Activated CD4-positive, alpha-beta T cell treated with anti-CD3 and anti-CD28 coated beads for 36 hours (primary cell): ENCODE data around the gene ZNG1A. TPM values are rescaled to one million over a fixed set of nuclear protein-coding genes. Genes with fewer than 3 reads are reported as not detected.
"Not testable (repeated sequence)": the region's sequence is repeated elsewhere in the genome, so short reads cannot be mapped to it uniquely, and the experiment has no call there.

Source experiments
- ATAC-seq: fragments of 200-7000 bp; cut with Tn5 transposase; one replicate; pipeline ENCODE4 v1.10.0; 2021; ENCODE audit warnings: mild to moderate bottlenecking, moderate library complexity
- CTCF ChIA-PET: fragments of 350-600 bp; sonication (Branson Sonifier 250); formaldehyde crosslinking; loops from one replicate; lab custom pipeline; 2021; ENCODE audit warnings: antibody characterized with exemption; lab: Charles Lee
- POLR2A ChIA-PET: fragments of 350-600 bp; sonication (Branson Sonifier 250); formaldehyde crosslinking; loops from one replicate; lab custom pipeline; 2021; ENCODE audit warnings: antibody characterized with exemption, inconsistent platforms; lab: Charles Lee
- DNase-seq: peaks from one replicate; pipeline ENCODE4 v3.0.0-alpha.2; 2020
- H3K27ac Mint-ChIP-seq: one replicate; pipeline ENCODE4 v1.8.0; 2021; ENCODE audit warnings: mixed read lengths
- H3K27me3 Mint-ChIP-seq: one replicate; pipeline ENCODE4 v1.8.0; 2021; ENCODE audit warnings: mixed read lengths
- H3K36me3 Mint-ChIP-seq: one replicate; pipeline ENCODE4 v1.8.0; 2021; ENCODE audit warnings: low read depth, mixed read lengths
- H3K4me1 Mint-ChIP-seq: one replicate; pipeline ENCODE4 v1.8.0; 2021; ENCODE audit warnings: mixed read lengths
- H3K4me3 Mint-ChIP-seq: one replicate; pipeline ENCODE4 v1.8.0; 2021; ENCODE audit warnings: mild to moderate bottlenecking, moderate library complexity, mixed read lengths
- H3K9me3 Mint-ChIP-seq: one replicate; pipeline ENCODE4 v1.8.0; 2021; ENCODE audit warnings: low read depth, mixed read lengths
- intact Hi-C, 2 experiments: fragments of 100-400 bp; cut with DNase I in 1 of 2; cut with micrococcal nuclease in 1 of 2; formaldehyde crosslinking; loops; one replicate each; pipeline versions ENCODE4 v1.14.2 to v1.15.1; 2022 to 2024; cut with DNase I, micrococcal nuclease
- total RNA-seq, 2 experiments: library from RNA; stranded (reverse); gene quantifications; one replicate each; pipeline ENCODE4 v1.2.3, GENCODE V29; 2021

Gene ZNG1A
- total RNA-seq, 2 experiments from 2014 or later, result 45.5 to 63.1 TPM

DNA sequence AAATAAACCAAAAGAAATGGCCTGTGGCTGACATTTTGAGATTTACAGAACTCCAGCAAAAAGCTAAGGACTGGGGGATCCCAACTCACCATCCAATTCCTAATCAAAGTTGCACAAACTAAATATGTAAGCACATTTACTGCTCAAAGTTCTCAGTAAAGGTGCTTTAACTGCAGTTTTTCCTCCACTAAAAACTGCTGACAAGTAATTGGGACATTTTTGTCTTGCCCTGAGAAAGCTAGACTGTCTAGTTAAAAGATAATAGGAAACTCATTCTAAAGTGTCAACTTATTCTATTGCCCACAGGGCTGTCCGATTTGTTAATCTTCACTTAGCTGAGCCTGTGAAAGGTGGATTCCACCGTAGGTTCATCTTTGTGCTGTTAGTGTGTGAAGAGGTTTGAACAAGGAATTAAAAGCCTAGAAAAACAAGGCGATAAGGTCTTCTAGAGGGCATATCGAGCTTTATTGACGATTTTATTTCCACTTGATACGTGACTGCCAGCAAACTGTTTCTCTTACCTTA lies 36.8 kb upstream of the ZNG1A start:
- DNase-seq, result no peak
- H3K4me1 Mint-ChIP-seq, result peaks cover 4% of the 10 kb centered on the region
- no peaks in the 10 kb centered on the region for H3K9me3 Mint-ChIP-seq
- intact Hi-C loops, result loop anchor here (1.0 to 5.0 kb wide), 4 partner anchors 57 to 91 kb away; no protein-coding TSS in a partner anchor
- no peak for ATAC-seq
- no peaks in the 10 kb centered on the region for H3K36me3 Mint-ChIP-seq
- H3K4me3 Mint-ChIP-seq, result peak overlapping the region; percentile 72
- H3K27ac Mint-ChIP-seq, result no peak overlapping the region
- ChIA-PET POLR2A (no interaction called here), CTCF (interaction anchor here (0.7 to 2.2 kb wide), 11 partner anchors 12 to 163 kb away, joined by 3 to 14 read pairs (median 5); no protein-coding TSS in a partner anchor)
- H3K27me3 Mint-ChIP-seq, result peaks cover 13% of the 10 kb centered on the region

DNA sequence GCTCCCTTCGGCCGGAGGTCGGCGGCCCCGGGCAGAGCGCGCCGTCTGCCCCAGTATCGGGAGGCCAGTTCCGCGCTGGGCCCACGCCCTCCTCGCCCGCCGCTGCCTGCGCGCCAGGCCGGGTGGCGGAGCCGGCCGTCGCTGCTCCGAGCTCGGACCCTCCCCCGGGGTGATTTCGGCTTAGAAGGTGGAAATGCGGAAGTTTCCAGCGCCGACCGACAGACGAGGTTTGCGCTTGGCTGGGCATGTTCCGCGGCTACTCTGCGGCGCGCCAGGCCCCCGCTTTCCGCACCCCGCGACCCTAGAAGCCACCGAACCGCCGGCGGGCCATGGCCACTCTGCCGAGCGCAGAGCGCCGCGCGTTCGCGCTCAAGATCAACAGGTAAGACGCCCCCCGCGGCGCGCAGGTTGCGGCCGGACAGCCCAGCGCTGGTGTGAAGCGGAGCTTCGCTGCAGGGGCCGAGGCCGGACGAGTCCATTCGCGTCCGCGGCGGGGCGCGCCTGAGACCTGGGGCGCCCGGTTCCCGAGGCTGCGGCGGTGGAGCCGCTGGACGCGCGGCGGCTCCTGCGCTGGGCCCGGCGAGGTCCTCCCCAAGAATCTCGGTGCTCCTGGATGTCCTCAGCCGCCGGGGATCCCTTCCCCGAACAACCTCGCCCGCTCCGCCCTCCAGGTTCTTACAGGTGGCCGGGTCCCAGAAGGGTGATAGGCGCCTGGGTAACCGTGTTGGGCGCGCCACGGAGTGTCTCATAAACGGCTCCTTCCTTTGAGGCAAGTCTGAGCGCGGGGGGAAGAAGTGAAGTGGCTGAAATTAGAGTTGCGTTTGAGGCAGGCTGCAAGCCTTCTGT lies 36.0 kb upstream of the ZNG1A start, which contains the start of gene DOCK8:
Gene DOCK8 (plus strand): TSS at position 218 of the 846 bp plus-strand sequence. CDS start 112 bp downstream, at position 330.
- Mint-ChIP-seq H3K27me3 (peaks cover 13% of the 10 kb centered on the region), H3K9me3 (no peaks in the 10 kb centered on the region), H3K4me3 (peak within 1 kb of the TSS; percentile 72), H3K4me1 (peaks cover 4% of the 10 kb centered on the region), H3K36me3 (no peaks in the 10 kb centered on the region), H3K27ac (peak within 1 kb of the TSS; percentile 21)
- CTCF ChIA-PET, result interaction anchor here (0.8 to 2.2 kb wide), 12 partner anchors 9 to 104 kb away, joined by 3 to 14 read pairs (median 4); no protein-coding TSS in a partner anchor
- DNase-seq (peak; percentile 75), ATAC-seq (peak; percentile 84)
- POLR2A ChIA-PET, result interaction anchor here (1.0 kb wide), 1 partner anchor 67 kb away, joined by 3 read pairs; no protein-coding TSS in a partner anchor
- intact Hi-C loops, result loop anchor here (1.0 to 5.0 kb wide), 4 partner anchors 57 to 92 kb away; no protein-coding TSS in a partner anchor

DNA sequence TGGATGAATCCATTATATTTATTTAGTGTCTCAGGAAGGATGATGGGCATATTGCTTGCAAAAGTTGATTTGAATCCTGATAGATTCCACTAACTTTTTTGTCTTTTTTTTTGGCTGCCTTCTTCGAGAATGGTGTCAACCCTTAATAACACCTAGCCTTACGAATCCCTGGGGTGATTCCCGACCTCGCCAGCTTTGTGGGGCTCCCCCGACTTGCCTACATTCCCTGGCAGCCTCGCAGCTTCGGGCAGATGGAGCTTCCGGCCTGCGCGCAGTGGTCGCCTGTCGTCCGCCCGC lies 35.4 kb upstream of the ZNG1A start:
- ChIA-PET CTCF (interaction anchor here (0.8 to 2.2 kb wide), 9 partner anchors 9 to 104 kb away, joined by 3 to 14 read pairs (median 4); no protein-coding TSS in a partner anchor), POLR2A (interaction anchor here (1.0 kb wide), 1 partner anchor 68 kb away, joined by 3 read pairs; no protein-coding TSS in a partner anchor)
- Mint-ChIP-seq H3K36me3 (no peaks in the 10 kb centered on the region), H3K4me1 (peaks cover 4% of the 10 kb centered on the region), H3K4me3 (peak overlapping the region; percentile 72), H3K27ac (peak overlapping the region; percentile 21), H3K9me3 (no peaks in the 10 kb centered on the region), H3K27me3 (peaks cover 13% of the 10 kb centered on the region)
- DNase-seq (no peak), ATAC-seq (no peak)
- intact Hi-C loops, result loop anchor here in 1 of 2 experiments (2.0 kb wide), 1 partner anchor 93 kb away; no protein-coding TSS in a partner anchor

DNA sequence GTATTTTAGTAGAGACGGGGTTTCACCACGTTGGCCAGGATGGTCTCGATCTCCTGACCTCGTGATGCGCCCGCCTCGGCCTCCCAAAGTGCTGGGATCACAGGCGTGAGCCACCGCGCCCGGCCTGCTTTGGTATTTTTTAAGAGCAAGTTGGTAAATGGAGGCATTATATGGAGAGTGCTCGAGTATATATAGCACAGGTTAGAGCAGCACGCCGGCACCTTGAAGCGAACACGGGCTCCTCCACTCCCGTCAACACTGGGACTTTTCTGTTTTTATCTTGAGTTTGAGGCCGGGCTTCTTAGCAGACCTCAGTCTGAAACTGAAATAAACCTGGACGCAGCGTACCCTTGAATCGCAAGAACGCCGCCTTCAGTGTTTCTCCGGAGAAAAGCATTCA lies 35.0 kb upstream of the ZNG1A start:
- ATAC-seq, DNase-seq, H3K36me3 Mint-ChIP-seq, POLR2A ChIA-PET, H3K4me1 Mint-ChIP-seq, H3K27ac Mint-ChIP-seq, H3K9me3 Mint-ChIP-seq: not testable (repeated sequence)
- Mint-ChIP-seq H3K27me3 (peaks cover 13% of the 10 kb centered on the region), H3K4me3 (peak overlapping the region; percentile 72)
- intact Hi-C loops, result loop anchor here in 1 of 2 experiments (2.0 kb wide), 1 partner anchor 93 kb away; no protein-coding TSS in a partner anchor
- CTCF ChIA-PET, result interaction anchor here (0.8 to 1.9 kb wide), 5 partner anchors 10 to 102 kb away, joined by 3 to 5 read pairs (median 4); no protein-coding TSS in a partner anchor

DNA sequence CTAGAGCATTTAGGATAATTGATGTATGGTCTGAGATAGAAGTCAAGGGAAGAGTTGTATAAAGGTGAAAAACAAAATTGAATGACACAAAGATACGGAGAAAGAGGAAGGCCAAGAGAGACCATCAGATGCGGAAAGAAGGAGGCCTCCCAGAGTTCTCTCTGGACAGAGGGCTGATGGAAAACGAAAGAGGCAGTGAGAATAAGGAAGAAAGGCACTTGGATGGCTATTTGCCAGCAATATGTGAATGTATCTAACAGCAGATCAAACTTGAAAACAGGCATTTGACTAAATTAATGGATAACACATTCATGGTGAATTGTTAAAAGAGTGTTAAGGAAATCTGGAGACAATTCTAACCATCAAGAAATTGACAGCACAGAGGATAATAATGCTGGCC lies 33.4 kb upstream of the ZNG1A start:
- Mint-ChIP-seq H3K36me3 (no peaks in the 10 kb centered on the region), H3K4me1 (peaks cover 4% of the 10 kb centered on the region), H3K4me3 (no peak overlapping the region), H3K9me3 (no peaks in the 10 kb centered on the region), H3K27me3 (peaks cover 13% of the 10 kb centered on the region), H3K27ac (no peak overlapping the region)
- intact Hi-C loops, result no loop called here
- no peak for ATAC-seq
- POLR2A ChIA-PET, result no interaction called here
- CTCF ChIA-PET, result no interaction called here
- no peak for DNase-seq

DNA sequence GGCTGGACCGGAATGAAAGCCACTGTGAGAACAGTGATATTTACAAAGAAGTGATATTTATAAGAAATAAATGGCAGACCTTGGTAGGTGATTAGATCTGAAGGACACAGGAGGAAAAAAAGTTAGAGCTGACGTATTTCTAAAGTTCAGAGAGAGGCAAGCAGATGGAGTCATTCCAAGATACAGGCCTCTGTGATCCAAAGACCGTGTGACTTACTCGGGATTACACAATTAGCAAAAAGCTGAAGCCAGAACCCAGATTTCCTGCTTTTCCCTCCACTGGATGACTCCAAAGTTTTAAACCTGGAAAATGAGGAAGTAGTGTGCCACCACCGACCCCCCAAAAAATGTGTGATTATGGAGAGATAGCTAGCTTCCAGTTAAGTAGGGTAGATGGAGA lies 32.7 kb upstream of the ZNG1A start:
- H3K4me1 Mint-ChIP-seq, result peaks cover 4% of the 10 kb centered on the region
- no peaks in the 10 kb centered on the region for H3K36me3 Mint-ChIP-seq
- H3K4me3 Mint-ChIP-seq, result no peak overlapping the region
- ChIA-PET CTCF (interaction anchor here (0.6 kb wide), 1 partner anchor 11 kb away, joined by 4 read pairs; no protein-coding TSS in a partner anchor), POLR2A (no interaction called here)
- ATAC-seq (no peak), DNase-seq (no peak)
- intact Hi-C loops, result no loop called here
- H3K27me3 Mint-ChIP-seq, result peaks cover 8% of the 10 kb centered on the region
- H3K27ac Mint-ChIP-seq, result no peak overlapping the region
- no peaks in the 10 kb centered on the region for H3K9me3 Mint-ChIP-seq

DNA sequence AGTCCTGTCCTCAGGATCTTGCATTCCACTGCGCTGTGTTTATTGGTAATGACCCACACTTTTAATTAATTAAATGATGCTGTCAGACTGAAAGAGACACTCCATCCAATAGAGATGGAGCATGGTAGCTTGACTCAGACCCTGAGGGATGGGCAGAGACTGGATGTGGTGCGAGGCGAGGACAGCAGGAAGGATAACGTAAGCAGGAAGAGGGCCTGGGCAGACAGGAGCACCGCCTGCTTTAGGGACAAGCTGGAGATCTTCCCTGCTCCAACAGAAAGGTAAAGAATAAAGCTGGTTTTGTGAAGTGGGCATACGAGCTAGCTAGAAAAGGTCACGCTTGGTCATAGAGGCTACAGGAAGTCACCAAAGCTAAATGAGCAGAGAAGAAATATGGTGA lies 32.2 kb upstream of the ZNG1A start:
- Mint-ChIP-seq H3K4me1 (peaks cover 4% of the 10 kb centered on the region), H3K9me3 (no peaks in the 10 kb centered on the region), H3K27me3 (peaks cover 6% of the 10 kb centered on the region), H3K27ac (no peak overlapping the region), H3K36me3 (no peaks in the 10 kb centered on the region), H3K4me3 (no peak overlapping the region)
- intact Hi-C loops, result no loop called here
- DNase-seq (no peak), ATAC-seq (no peak)
- ChIA-PET CTCF (interaction anchor here (0.6 to 1.3 kb wide), 2 partner anchors 12 to 26 kb away, joined by 4 read pairs; no protein-coding TSS in a partner anchor), POLR2A (no interaction called here)

DNA sequence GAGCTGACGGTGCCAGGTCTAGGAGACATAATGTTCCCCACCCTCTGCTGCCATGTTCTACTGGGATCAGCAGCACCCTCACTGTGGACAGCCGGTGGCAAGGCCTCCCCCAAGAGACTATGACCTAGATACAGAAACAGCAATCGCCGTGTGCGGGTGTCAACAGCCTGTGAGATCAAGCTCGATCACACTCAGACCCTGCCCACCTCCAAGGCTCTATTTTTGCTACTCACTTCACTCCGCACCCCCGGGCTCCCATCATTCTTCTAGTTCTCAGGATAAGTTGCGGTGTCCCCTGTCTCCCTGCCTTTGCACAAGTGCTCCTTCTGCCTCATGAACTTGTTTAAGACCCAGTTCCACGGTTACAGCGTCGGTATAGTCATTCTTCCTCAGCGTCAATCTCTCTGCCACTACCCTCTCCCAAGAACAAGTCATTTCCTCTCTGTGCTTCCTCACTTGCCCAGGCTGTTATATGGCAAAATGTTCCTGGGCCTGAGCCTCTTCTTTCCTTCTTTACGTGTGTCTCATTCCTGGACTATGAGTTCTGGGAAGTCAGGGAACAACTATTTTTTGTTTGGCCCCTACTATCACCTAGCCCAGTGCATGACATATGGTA lies 30.4 kb upstream of the ZNG1A start:
- ATAC-seq (no peak), DNase-seq (no peak)
- H3K9me3 Mint-ChIP-seq, result no peaks in the 10 kb centered on the region
- no peaks in the 10 kb centered on the region for H3K4me1 Mint-ChIP-seq
- no peak overlapping the region for H3K4me3 Mint-ChIP-seq
- H3K27ac Mint-ChIP-seq, result no peak overlapping the region
- no peaks in the 10 kb centered on the region for H3K27me3 Mint-ChIP-seq
- H3K36me3 Mint-ChIP-seq, result no peaks in the 10 kb centered on the region
- ChIA-PET POLR2A (no interaction called here), CTCF (interaction anchor here (1.0 kb wide), 1 partner anchor 79 kb away, joined by 3 read pairs; no protein-coding TSS in a partner anchor)
- intact Hi-C loops, result no loop called here

DNA sequence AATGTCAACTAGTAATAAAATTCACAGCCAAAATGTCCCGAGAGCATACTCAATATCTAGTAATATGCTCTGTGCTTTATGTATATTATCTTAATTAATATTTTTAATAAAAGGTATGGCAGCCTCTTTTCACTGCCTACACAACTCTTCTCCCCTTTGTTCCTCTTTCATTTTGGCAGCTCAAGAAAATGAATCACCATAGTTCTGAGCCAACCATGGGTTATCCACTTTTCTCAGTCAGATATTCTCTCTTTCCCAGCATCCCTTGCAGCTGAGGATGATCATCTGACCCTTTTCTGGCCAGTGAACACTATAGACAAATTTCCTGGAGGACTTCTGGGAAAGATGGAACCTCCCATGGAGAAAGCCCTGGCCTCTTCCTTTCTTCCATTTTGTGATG lies 27.6 kb upstream of the ZNG1A start:
- no peak for ATAC-seq
- no peak overlapping the region for H3K27ac Mint-ChIP-seq
- POLR2A ChIA-PET, result no interaction called here
- H3K27me3 Mint-ChIP-seq, result no peaks in the 10 kb centered on the region
- no peak overlapping the region for H3K4me3 Mint-ChIP-seq
- CTCF ChIA-PET, result interaction anchor here (0.5 kb wide), 1 partner anchor 16 kb away, joined by 4 read pairs; no protein-coding TSS in a partner anchor
- DNase-seq, result no peak
- H3K4me1 Mint-ChIP-seq, result no peaks in the 10 kb centered on the region
- no peaks in the 10 kb centered on the region for H3K9me3 Mint-ChIP-seq
- no peaks in the 10 kb centered on the region for H3K36me3 Mint-ChIP-seq
- intact Hi-C loops, result no loop called here

DNA sequence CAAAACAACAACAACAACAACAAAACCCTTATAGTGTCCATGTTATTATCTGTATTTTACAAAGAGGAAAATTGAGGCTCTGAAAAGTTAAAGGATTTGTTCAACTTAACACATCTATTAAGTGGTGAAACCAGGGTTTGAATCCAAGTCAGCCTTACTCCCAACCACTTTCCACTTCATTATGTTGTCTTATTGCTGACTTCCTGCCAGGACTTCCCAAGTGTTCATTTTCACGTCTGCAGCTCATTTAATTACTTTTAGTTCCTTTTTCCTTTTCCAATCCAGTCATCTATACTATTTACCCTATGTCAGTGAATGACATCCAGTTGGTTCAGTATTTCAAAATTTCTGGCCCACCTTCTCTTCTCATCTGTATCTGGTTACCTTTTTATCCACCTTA lies 20.7 kb upstream of the ZNG1A start:
- POLR2A ChIA-PET, DNase-seq, ATAC-seq: not testable (repeated sequence)

More for the DNA sequence above, 20.7 kb upstream of the ZNG1A start:
- H3K4me1 Mint-ChIP-seq, H3K36me3 Mint-ChIP-seq, H3K27ac Mint-ChIP-seq, intact Hi-C loops, CTCF ChIA-PET, H3K27me3 Mint-ChIP-seq, H3K4me3 Mint-ChIP-seq, H3K9me3 Mint-ChIP-seq: not testable (repeated sequence)
